ENCODE measurements around the gene AP5S1. TPM values are rescaled to one million over a fixed set of nuclear protein-coding genes. Genes with fewer than 3 reads are reported as not detected.

The AP5S1 gene
- polyA plus RNA-seq, 1 donor from 2014 or later: 11.3 TPM

GRCh38 chr20:3811467-3812258 lies 8.7 kb upstream of the AP5S1 start:
- H2AFZ ChIP-seq (ENCODE audit: low read depth, low read length): no peak overlapping the region
- no peak overlapping the region for H3K9ac ChIP-seq (ENCODE audit: low read length)
- H3K4me3 ChIP-seq (ENCODE audit: low read length): no peak overlapping the region
- no peaks in the 10 kb centered on the region for H3K27me3 ChIP-seq (ENCODE audit: insufficient read depth, low read depth, low read length)
- H3K79me2 ChIP-seq (replicated peaks; ENCODE audit: insufficient read depth, low read length): no peaks in the 10 kb centered on the region
- H3K27ac ChIP-seq (ENCODE audit: low read length): no peak overlapping the region
- H4K20me1 ChIP-seq (ENCODE audit: insufficient read depth): no peaks in the 10 kb centered on the region
- TF ChIP-seq SMC3 (conservative IDR thresholded peaks at IDR 0.05; ENCODE audit: poor library complexity) (no peak), CTCF (IDR thresholded peaks at IDR 0.05; ENCODE audit: poor library complexity, severe bottlenecking) (no peak), POLR2AphosphoS5 (IDR thresholded peaks at IDR 0.05) (no peak), EP300 (conservative IDR thresholded peaks at IDR 0.05; ENCODE audit: poor library complexity, severe bottlenecking) (no peak), MXI1 (conservative IDR thresholded peaks at IDR 0.05; ENCODE audit: poor library complexity, severe bottlenecking) (no peak), RAD21 (conservative IDR thresholded peaks at IDR 0.05) (no peak), TAF1 (IDR thresholded peaks at IDR 0.05; ENCODE audit: low read depth) (no peak), REST (IDR thresholded peaks at IDR 0.05; ENCODE audit: borderline replicate concordance) (no peak), EZH2 (IDR thresholded peaks at IDR 0.05; ENCODE audit: borderline replicate concordance, insufficient read depth, low read length, poor library complexity, severe bottlenecking) (no peak)
- H3K4me2 ChIP-seq (ENCODE audit: low read length): no peak overlapping the region
- H3K9me3 ChIP-seq (ENCODE audit: low read length): no peaks in the 10 kb centered on the region
- H3K36me3 ChIP-seq (ENCODE audit: insufficient read depth, low read length): no peaks in the 10 kb centered on the region
- H3K9me2 ChIP-seq (ENCODE audit: insufficient read depth, low read length): no peaks in the 10 kb centered on the region
- H3F3A ChIP-seq (ENCODE audit: insufficient read depth, low read length, poor library complexity, severe bottlenecking): no peaks in the 10 kb centered on the region

GRCh38 chr20:3812259-3812681 lies 8.1 kb upstream of the AP5S1 start:
- Histone ChIP-seq H3K27ac (ENCODE audit: low read length) (no peak overlapping the region), H3K9ac (ENCODE audit: low read length) (no peak overlapping the region), H3K4me3 (ENCODE audit: low read length) (no peak overlapping the region)

More at GRCh38 chr20:3812259-3812681, 8.1 kb upstream of the AP5S1 start:
- Histone ChIP-seq H3K79me2 (replicated peaks; ENCODE audit: insufficient read depth, low read length) (no peaks in the 10 kb centered on the region), H3K27me3 (ENCODE audit: insufficient read depth, low read depth, low read length) (no peaks in the 10 kb centered on the region), H3F3A (ENCODE audit: insufficient read depth, low read length, poor library complexity, severe bottlenecking) (no peaks in the 10 kb centered on the region), H3K4me2 (ENCODE audit: low read length) (no peak overlapping the region), H4K20me1 (ENCODE audit: insufficient read depth) (no peaks in the 10 kb centered on the region), H2AFZ (ENCODE audit: low read depth, low read length) (no peak overlapping the region), H3K9me3 (ENCODE audit: low read length) (no peaks in the 10 kb centered on the region), H3K9me2 (ENCODE audit: insufficient read depth, low read length) (no peaks in the 10 kb centered on the region), H3K36me3 (ENCODE audit: insufficient read depth, low read length) (no peaks in the 10 kb centered on the region)
- TF ChIP-seq EP300 (conservative IDR thresholded peaks at IDR 0.05; ENCODE audit: poor library complexity, severe bottlenecking) (no peak), TAF1 (IDR thresholded peaks at IDR 0.05; ENCODE audit: low read depth) (no peak), CTCF (IDR thresholded peaks at IDR 0.05; ENCODE audit: poor library complexity, severe bottlenecking) (no peak), POLR2AphosphoS5 (IDR thresholded peaks at IDR 0.05) (no peak)
